Measurements from ENCODE around the gene FAAP100.

GRCh38 chr17:81538651-81539570, 13.2 kb downstream of the FAAP100 start:
- no peak for TF ChIP-seq CTCF (conservative IDR thresholded peaks at IDR 0.05)
- TF ChIP-seq EZH2 (IDR thresholded peaks at IDR 0.05; ENCODE audit: low read depth), result no peak
